Subcutaneous abdominal adipose tissue (tissue), 5 donors: ENCODE results near the gene PHOX2A.
A peak's percentile ranks its signal among the peaks of the same experiment; 100 is the strongest.

Source experiments
- H3K27ac ChIP-seq: one replicate; pipeline ENCODE4 v1.7.0; 2013; ENCODE audit warnings: low read depth, mild to moderate bottlenecking, inconsistent platforms, low read length, moderate library complexity
- H3K27me3 ChIP-seq, 5 donors: one replicate each; pipeline ENCODE4 v1.7.0; 2013; ENCODE audit warnings: low read length in 5 of 5, inconsistent platforms in 1 of 5; ENCODE audit not compliant: control insufficient read depth in 5 of 5, insufficient read depth in 4 of 5
- H3K36me3 ChIP-seq, 5 donors: one replicate each; pipeline ENCODE4 v1.7.0; 2013; ENCODE audit warnings: low read length in 5 of 5; ENCODE audit not compliant: control insufficient read depth in 5 of 5, insufficient read depth in 5 of 5
- H3K4me1 ChIP-seq, 5 donors: one replicate each; pipeline ENCODE4 v1.7.0; 2013; ENCODE audit warnings: low read length in 5 of 5, mild to moderate bottlenecking in 3 of 5, moderate library complexity in 1 of 5; ENCODE audit not compliant: control insufficient read depth in 5 of 5, insufficient read depth in 5 of 5
- H3K4me3 ChIP-seq, 5 donors: one replicate each; pipeline ENCODE4 v1.7.0; 2013; ENCODE audit warnings: low read length in 5 of 5, low read depth in 1 of 5
- H3K9ac ChIP-seq, 5 donors: one replicate each; pipeline ENCODE4 v1.7.0; 2013; ENCODE audit warnings: low read length in 5 of 5, mild to moderate bottlenecking in 4 of 5, moderate library complexity in 3 of 5
- H3K9me3 ChIP-seq, 5 donors: one replicate each; pipeline ENCODE4 v1.7.0; 2013; ENCODE audit warnings: low read length in 5 of 5; ENCODE audit not compliant: control insufficient read depth in 5 of 5
- donor health status: healthy.
- donor health status: healthy.
- donor health status: healthy.
- donor health status: healthy.
- donor health status: healthy.

PHOX2A gene

GRCh38 chr11:72223615-72224563, 20.1 kb downstream of the PHOX2A start:
- no peaks in the 10 kb centered on the region for H3K27me3 ChIP-seq
- no peaks in the 10 kb centered on the region for H3K9me3 ChIP-seq
- H3K36me3 ChIP-seq, result peaks cover 0 to 22% (median 14%) of the 10 kb centered on the region in 5 donors
- peaks cover 8 to 52% (median 42%) of the 10 kb centered on the region in 5 donors for H3K4me1 ChIP-seq
- peak overlapping the region; percentile 89 for H3K27ac ChIP-seq
- H3K4me3 ChIP-seq, result peak overlapping the region; percentile 83 to 95 (median 89)
- H3K9ac ChIP-seq, result peak overlapping the region; percentile 38 to 91 (median 88)

GRCh38 chr11:72222907-72223614, 20.9 kb downstream of the PHOX2A start:
- H3K4me1 ChIP-seq, result peaks cover 8 to 56% (median 40%) of the 10 kb centered on the region in 5 donors

GRCh38 chr11:72222106-72222891, 21.7 kb downstream of the PHOX2A start:
- Histone ChIP-seq H3K9ac (peak overlapping the region; percentile 10 to 81 (median 53)), H3K36me3 (peaks cover 0 to 10% (median 2%) of the 10 kb centered on the region in 5 donors), H3K27ac (peak overlapping the region; percentile 89), H3K9me3 (no peaks in the 10 kb centered on the region), H3K4me3 (peak overlapping the region; percentile 71 to 90 (median 76)), H3K27me3 (no peaks in the 10 kb centered on the region), H3K4me1 (peaks cover 8 to 51% (median 36%) of the 10 kb centered on the region in 5 donors)

More at GRCh38 chr11:72222907-72223614, 20.9 kb downstream of the PHOX2A start:
- H3K9ac ChIP-seq, result peak overlapping the region; percentile 10 to 88 (median 81)
- H3K27ac ChIP-seq, result peak overlapping the region; percentile 89
- H3K36me3 ChIP-seq, result peaks cover 0 to 14% (median 6%) of the 10 kb centered on the region in 5 donors
- H3K4me3 ChIP-seq, result peak overlapping the region; percentile 71 to 90 (median 76)
- no peaks in the 10 kb centered on the region for H3K27me3 ChIP-seq
- H3K9me3 ChIP-seq, result no peaks in the 10 kb centered on the region

GRCh38 chr11:72221386-72222075, 22.4 kb downstream of the PHOX2A start:
- Histone ChIP-seq H3K9ac (no peak overlapping the region), H3K9me3 (no peaks in the 10 kb centered on the region), H3K4me3 (peak overlapping the region in 1 of 5 donors; percentile 35), H3K36me3 (peaks cover 0 to 2% (median 0%) of the 10 kb centered on the region in 5 donors), H3K27me3 (no peaks in the 10 kb centered on the region), H3K4me1 (peaks cover 8 to 50% (median 30%) of the 10 kb centered on the region in 5 donors), H3K27ac (peak overlapping the region; percentile 24)

GRCh38 chr11:72220696-72221363, 23.1 kb downstream of the PHOX2A start:
- Histone ChIP-seq H3K27me3 (no peaks in the 10 kb centered on the region), H3K4me1 (peaks cover 8 to 44% (median 27%) of the 10 kb centered on the region in 5 donors), H3K4me3 (peak overlapping the region in 1 of 5 donors; percentile 35), H3K27ac (no peak overlapping the region), H3K36me3 (no peaks in the 10 kb centered on the region), H3K9ac (no peak overlapping the region), H3K9me3 (no peaks in the 10 kb centered on the region)

- Histone ChIP-seq H3K27ac (no peak overlapping the region), H3K36me3 (no peaks in the 10 kb centered on the region), H3K9me3 (no peaks in the 10 kb centered on the region), H3K4me3 (peak overlapping the region in 4 of 5 donors; percentile 32 to 66 (median 47)), H3K9ac (peak overlapping the region in 2 of 5 donors; percentile 23 to 62), H3K27me3 (no peaks in the 10 kb centered on the region), H3K4me1 (peaks cover 5 to 29% (median 15%) of the 10 kb centered on the region in 5 donors)
Measured at GRCh38 chr11:72218251-72218745, 25.7 kb downstream of the PHOX2A start.

GRCh38 chr11:72217841-72218240, 26.1 kb downstream of the PHOX2A start:
- H3K4me3 ChIP-seq, result peak overlapping the region in 4 of 5 donors; percentile 32 to 66 (median 47)
- peaks cover 5 to 27% (median 14%) of the 10 kb centered on the region in 5 donors for H3K4me1 ChIP-seq
- no peaks in the 10 kb centered on the region for H3K27me3 ChIP-seq
- H3K9me3 ChIP-seq, result no peaks in the 10 kb centered on the region
- no peak overlapping the region for H3K27ac ChIP-seq
- peak overlapping the region in 2 of 5 donors; percentile 23 to 62 for H3K9ac ChIP-seq
- H3K36me3 ChIP-seq, result no peaks in the 10 kb centered on the region

- Histone ChIP-seq H3K27ac (no peak within 1 kb of the TSS), H3K9ac (peak within 1 kb of the TSS in 1 of 5 donors; percentile 62), H3K4me1 (peaks cover 0 to 15% (median 1%) of the 10 kb centered on the region in 5 donors), H3K9me3 (no peaks in the 10 kb centered on the region), H3K27me3 (no peaks in the 10 kb centered on the region), H3K4me3 (peak within 1 kb of the TSS; percentile 30 to 66 (median 54)), H3K36me3 (no peaks in the 10 kb centered on the region)
Measured at GRCh38 chr11:72216638-72217037, 27.3 kb downstream of the PHOX2A start, which contains the start of gene FOLR2. Gene FOLR2 (plus strand): TSS chr11:72216794. CDS start chr11:72218585, 1,791 bp downstream.
